ENCODE results near the gene GNB1L. TPM values are rescaled to one million over a fixed set of nuclear protein-coding genes. Genes with fewer than 3 reads are reported as not detected.

The GNB1L gene, protein sequence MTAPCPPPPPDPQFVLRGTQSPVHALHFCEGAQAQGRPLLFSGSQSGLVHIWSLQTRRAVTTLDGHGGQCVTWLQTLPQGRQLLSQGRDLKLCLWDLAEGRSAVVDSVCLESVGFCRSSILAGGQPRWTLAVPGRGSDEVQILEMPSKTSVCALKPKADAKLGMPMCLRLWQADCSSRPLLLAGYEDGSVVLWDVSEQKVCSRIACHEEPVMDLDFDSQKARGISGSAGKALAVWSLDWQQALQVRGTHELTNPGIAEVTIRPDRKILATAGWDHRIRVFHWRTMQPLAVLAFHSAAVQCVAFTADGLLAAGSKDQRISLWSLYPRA
- 10 to 100 TPM; 13.9 to 20.5 TPM for total RNA-seq

DNA sequence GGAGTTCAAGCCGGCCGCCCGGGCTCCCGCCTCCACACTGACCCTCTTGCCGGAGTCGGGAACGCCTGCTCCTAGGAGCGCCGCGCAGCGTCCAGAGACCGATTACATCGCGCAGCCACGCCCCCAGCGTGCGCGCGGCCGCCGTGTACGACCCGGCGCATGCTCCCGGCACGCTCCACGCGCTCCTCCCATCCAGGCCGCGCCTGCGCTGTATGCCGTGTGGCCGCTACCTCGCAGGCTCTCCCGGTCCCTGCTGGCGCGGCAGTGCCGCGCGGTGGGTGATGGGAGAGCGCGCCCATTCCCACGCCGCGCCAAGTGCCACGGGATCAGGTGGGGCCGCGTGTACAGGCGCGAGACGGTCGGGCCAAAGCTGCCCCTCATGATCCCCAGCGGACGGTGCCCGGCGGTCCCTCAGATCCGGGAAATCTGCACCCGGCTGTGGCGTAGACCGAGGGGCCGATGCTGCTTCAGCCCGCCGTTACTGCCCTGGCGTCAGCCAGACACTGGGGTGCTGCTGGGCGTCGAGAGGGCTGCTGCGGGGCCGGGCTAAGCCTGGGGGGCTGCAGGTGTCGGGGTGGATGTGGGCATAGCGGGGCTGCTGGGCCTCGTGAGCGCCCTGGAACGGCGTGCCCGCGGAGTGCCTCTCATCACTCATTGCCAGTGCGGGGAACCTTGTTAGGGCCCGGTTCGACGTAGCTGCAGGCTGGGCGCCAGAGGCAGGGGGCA, at the start of gene GNB1L, which contains the start of gene RTL10:
TSS of gene GNB1L (minus strand) at position 97 of the 726 bp plus-strand sequence. CDS start 33,519 bp downstream, outside the sequence.
TSS of gene RTL10 (minus strand) at position 97 of the 726 bp plus-strand sequence. CDS start 2,613 bp downstream, outside the sequence.
- H3K27ac Mint-ChIP-seq: peak within 1 kb of the TSS; percentile 97
- peak within 1 kb of the TSS; percentile 98 to 99 for H3K4me3 Mint-ChIP-seq
- H3K4me1 Mint-ChIP-seq (ENCODE audit: low read depth): peaks cover 56% of the 10 kb centered on the region
- ATAC-seq (replicated peaks in 1 of 2) (peak; percentile 91 to 93), DNase-seq (peak; percentile 97)
- H3K36me3 Mint-ChIP-seq (ENCODE audit: insufficient read depth in 2 of 2): peaks cover 0 to 3% of the 10 kb centered on the region in 2 donors
- no peaks in the 10 kb centered on the region for H3K9me3 Mint-ChIP-seq
- H3K27me3 Mint-ChIP-seq (ENCODE audit: low read depth): no peaks in the 10 kb centered on the region

DNA sequence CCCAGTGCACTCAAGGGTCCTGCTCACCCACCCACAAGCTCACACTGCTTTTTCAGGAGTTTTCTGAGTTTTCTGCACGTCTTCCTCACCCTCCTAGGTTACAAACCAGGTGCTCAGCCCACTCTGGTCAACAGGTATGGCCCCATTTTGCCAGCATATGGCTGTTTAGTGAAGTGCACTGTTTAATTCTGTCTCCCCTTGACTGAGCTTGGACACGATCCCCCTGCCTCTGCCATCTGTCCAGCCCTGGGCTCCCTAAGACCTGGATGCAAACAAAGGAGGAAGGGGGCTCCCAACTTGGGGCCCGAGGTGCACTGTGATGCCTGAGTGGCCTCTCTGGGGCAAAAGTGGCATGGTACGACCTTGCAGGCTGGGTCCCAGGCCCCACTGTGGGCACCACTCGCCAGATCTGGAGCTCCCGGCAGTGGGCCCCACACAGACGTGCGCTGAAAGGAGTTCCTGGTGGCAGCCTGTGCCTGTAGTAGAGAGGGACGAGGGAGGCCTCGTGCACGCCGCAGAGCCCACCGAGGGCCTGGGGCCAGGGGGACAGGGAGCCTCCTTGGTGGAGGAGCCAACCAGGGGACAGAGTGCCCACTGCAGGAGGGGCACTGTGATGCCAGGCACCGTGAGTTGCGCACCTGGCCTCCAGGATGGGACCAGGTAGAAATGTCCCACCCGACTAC, 49.6 kb upstream of the GNB1L start:
- Mint-ChIP-seq H3K27me3 (ENCODE audit: low read depth) (no peaks in the 10 kb centered on the region), H3K27ac (no peak overlapping the region), H3K4me1 (ENCODE audit: low read depth) (no peaks in the 10 kb centered on the region), H3K9me3 (no peaks in the 10 kb centered on the region), H3K4me3 (no peak overlapping the region), H3K36me3 (ENCODE audit: insufficient read depth in 2 of 2) (no peaks in the 10 kb centered on the region)
- ATAC-seq (replicated peaks in 1 of 2) (no peak), DNase-seq (no peak)

DNA sequence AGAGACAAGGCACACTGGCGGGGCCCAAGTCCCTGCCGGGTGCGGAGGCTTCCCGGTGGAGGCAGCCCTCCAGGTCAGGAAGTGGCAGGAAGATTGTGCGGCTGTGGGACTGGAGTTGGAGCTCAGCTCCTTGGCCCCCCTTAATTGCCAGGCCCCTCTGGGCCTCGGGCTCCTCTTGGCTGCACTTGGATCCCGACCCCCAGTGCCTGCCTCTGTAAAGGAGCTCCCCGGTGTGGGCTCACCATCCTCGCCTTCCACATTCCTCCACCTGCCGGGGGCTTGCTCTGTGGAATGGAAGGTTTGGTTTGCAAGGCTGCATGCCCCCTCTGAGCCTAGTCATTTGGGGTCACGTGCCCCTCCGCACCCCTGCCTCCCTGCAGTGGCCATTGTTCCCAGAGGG, 48.8 kb upstream of the GNB1L start:
- Mint-ChIP-seq H3K4me3 (no peak overlapping the region), H3K36me3 (ENCODE audit: insufficient read depth in 2 of 2) (no peaks in the 10 kb centered on the region), H3K27me3 (ENCODE audit: low read depth) (no peaks in the 10 kb centered on the region), H3K4me1 (ENCODE audit: low read depth) (no peaks in the 10 kb centered on the region), H3K9me3 (no peaks in the 10 kb centered on the region), H3K27ac (no peak overlapping the region)
- no peak for ATAC-seq (replicated peaks in 1 of 2)
- no peak for DNase-seq

DNA sequence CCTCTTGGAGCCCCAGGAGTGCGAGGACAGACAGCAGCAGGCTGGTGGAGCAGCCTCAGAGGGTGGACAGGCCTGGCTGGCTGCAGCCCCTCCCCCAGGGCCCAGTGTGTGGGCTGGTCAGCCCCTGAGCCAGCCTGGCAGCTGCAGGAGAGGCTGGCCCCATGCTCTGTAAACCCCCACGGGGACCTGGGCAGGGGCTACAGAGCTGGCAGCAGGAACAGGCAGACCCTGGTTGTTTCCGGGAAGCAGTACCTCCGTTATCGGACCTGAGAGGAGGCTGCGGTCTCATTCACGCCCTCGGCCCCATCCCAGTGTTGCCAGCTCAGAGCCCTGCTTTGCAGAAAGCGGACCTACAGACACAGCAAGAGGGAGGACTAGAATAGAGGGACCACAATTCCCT, 48.4 kb upstream of the GNB1L start:
- Mint-ChIP-seq H3K4me1 (ENCODE audit: low read depth) (no peaks in the 10 kb centered on the region), H3K27me3 (ENCODE audit: low read depth) (no peaks in the 10 kb centered on the region), H3K4me3 (no peak overlapping the region), H3K27ac (no peak overlapping the region), H3K36me3 (ENCODE audit: insufficient read depth in 2 of 2) (no peaks in the 10 kb centered on the region), H3K9me3 (no peaks in the 10 kb centered on the region)
- ATAC-seq (replicated peaks in 1 of 2): no peak
- no peak for DNase-seq

DNA sequence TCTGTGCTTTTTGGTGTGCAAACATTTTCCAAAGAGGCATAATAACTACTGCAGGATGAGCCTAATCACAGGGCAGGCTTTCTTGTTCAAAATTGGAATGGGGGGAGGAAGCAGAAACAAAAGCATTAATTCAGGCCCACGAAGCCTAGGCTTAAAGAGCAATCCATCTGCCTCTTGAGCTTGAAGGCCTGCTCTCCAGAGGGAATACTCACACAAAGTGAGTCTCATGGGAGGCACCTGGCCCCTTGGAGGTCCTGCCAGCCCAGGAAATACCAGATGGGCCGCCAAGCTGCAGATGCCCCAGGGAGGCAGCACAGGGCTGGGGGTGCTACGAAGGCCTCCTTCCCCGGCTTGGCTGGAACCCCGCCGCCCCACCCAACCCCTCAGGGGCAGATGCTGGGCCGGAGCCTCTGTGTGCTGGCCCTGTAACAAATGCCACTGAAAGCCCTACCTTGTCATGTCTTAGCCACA, 47.6 kb upstream of the GNB1L start:
- no peak for ATAC-seq (replicated peaks in 1 of 2)
- DNase-seq: no peak
- H3K27me3 Mint-ChIP-seq (ENCODE audit: low read depth): no peaks in the 10 kb centered on the region
- H3K27ac Mint-ChIP-seq: no peak overlapping the region
- no peaks in the 10 kb centered on the region for H3K9me3 Mint-ChIP-seq
- peaks cover under 1% of the 10 kb centered on the region for H3K4me1 Mint-ChIP-seq (ENCODE audit: low read depth)
- no peaks in the 10 kb centered on the region for H3K36me3 Mint-ChIP-seq (ENCODE audit: insufficient read depth in 2 of 2)
- H3K4me3 Mint-ChIP-seq: no peak overlapping the region

DNA sequence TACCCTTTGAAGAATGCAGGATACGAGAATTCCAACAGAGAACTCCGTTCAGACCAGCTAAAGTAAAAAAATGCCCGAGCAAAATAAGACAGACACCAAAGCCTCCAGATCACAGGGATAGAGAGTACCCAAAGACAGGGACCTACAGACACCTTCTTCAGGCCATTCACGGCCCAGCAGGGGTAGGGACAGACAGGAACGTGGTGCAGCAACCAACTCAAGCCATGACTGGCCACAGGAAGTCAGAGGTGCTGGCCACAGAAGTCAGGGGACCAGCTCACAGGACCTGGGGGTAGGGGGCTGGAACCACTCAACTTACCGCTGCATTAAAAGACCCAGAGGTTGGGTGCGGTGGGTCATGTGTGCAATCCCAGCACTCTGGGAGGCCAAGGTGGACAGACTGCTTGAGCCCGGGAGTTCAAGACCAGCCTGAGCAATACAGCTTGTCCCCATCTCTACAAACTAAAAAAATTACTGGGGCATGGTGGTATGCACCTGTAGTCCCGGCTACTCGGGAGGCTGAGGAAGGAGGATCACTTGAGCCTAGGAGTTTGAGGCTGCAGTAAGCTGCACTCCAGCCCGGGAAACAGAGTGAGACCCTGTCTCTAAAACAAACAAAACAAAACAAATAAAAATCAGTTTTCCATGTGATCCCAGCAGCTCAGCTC, 47.0 kb upstream of the GNB1L start:
- Mint-ChIP-seq H3K9me3 (no peaks in the 10 kb centered on the region), H3K4me3 (no peak overlapping the region), H3K4me1 (ENCODE audit: low read depth) (peaks cover 6% of the 10 kb centered on the region), H3K27ac (no peak overlapping the region), H3K36me3 (ENCODE audit: insufficient read depth in 2 of 2) (no peaks in the 10 kb centered on the region), H3K27me3 (ENCODE audit: low read depth) (no peaks in the 10 kb centered on the region)
- DNase-seq (no peak), ATAC-seq (replicated peaks in 1 of 2) (no peak)

DNA sequence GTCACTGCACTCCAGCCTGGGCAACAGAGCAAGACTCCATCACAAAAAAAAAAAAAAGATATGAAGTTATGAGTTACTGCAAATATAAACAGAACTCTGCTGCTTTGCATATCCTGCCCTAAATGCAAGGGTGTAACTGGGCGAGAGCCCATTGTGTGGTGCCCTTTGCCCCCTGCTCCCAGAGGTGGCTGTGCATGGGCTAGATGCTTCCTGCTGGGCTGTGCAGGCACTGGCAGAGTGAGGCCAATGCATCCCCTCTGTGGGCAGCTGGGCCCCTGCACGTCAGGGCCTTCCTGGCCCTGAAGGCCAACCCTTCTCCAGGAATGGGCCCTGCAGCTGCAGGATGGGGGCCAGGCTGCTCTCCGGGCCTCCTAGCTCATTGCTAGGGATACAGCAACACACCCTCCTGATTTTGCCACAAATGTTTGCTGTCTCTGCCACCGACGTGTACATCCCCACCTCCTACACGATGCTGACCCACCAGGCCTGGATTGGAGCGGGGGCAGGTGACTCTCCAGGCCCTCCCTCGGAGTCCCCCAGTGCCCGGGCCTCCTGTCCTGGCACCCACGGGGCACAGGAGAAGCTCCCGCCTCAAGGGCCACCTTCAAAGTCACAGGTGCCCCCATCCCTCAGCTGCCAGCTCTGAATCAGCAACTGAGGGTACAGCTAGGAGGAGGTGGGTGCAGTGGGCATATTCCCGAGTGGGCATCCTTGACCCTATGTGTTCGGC, 46.2 kb upstream of the GNB1L start:
- ATAC-seq (replicated peaks in 1 of 2) (no peak), DNase-seq (no peak)
- no peaks in the 10 kb centered on the region for H3K36me3 Mint-ChIP-seq (ENCODE audit: insufficient read depth in 2 of 2)
- no peaks in the 10 kb centered on the region for H3K27me3 Mint-ChIP-seq (ENCODE audit: low read depth)
- no peaks in the 10 kb centered on the region for H3K9me3 Mint-ChIP-seq
- peaks cover 15% of the 10 kb centered on the region for H3K4me1 Mint-ChIP-seq (ENCODE audit: low read depth)
- H3K4me3 Mint-ChIP-seq: no peak overlapping the region
- no peak overlapping the region for H3K27ac Mint-ChIP-seq

DNA sequence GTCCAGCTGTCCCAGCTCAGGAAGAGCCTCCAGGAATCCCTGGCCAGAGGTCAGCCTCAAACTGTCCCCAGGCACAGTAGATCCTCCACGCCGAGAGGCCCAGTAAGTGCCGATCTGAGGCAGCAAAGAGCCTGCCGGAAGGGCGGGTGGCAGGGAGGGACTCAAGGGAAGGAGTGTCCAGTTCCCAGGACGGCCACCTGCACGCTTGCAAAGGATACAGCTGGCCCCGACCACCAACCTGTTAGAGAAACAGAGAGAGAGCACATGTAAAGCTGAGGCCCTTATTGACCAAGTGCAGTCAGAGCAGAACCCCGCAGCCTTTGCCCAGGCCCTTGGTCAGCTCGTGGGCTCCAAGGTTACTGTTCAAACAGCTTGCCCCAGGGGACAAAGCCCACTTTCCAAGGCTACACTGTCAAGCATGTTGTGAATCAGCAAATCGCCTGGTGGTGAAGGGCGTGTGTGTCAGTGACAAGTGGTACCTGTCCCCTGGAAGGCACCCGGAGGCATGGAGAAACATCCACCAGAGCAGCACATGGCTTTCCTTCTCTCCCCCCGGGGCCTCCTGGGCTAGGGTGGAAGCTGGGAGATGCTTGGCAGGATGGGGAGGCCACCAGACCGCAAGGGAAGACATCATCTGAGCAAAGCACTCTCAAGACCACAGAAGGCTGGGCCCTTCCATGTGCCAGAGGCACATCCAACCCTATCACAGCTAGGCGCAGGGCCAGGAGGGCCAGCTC, 44.3 kb upstream of the GNB1L start:
- DNase-seq (no peak), ATAC-seq (replicated peaks in 1 of 2) (no peak)
- peaks cover 30% of the 10 kb centered on the region for H3K4me1 Mint-ChIP-seq (ENCODE audit: low read depth)
- no peaks in the 10 kb centered on the region for H3K27me3 Mint-ChIP-seq (ENCODE audit: low read depth)
- no peak overlapping the region for H3K27ac Mint-ChIP-seq
- no peak overlapping the region for H3K4me3 Mint-ChIP-seq
- H3K9me3 Mint-ChIP-seq: no peaks in the 10 kb centered on the region
- H3K36me3 Mint-ChIP-seq (ENCODE audit: insufficient read depth in 2 of 2): no peaks in the 10 kb centered on the region

DNA sequence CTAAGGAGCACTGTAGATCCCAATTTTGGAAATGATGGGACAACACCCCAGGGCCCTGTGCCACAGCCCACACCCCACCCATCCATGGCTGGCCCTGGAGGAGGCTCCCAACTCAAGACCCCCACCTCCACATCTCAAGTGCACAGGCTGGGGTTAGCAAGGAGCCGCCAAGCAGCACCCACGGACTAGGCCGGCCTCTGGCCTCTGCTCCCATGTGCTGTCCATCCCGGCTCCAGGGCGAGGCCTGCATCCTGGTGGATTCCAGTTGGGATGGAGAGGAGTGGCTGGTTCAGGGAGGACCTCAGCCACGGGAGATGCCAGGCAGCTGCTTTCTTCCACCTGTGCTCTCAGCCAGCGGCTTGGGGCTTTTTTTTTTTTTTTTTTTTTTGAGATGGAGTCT, 43.5 kb upstream of the GNB1L start:
- peaks cover 36% of the 10 kb centered on the region for H3K4me1 Mint-ChIP-seq (ENCODE audit: low read depth)
- H3K9me3 Mint-ChIP-seq: no peaks in the 10 kb centered on the region
- H3K4me3 Mint-ChIP-seq: no peak overlapping the region
- DNase-seq (no peak), ATAC-seq (replicated peaks in 1 of 2) (no peak)
- H3K36me3 Mint-ChIP-seq (ENCODE audit: insufficient read depth in 2 of 2): no peaks in the 10 kb centered on the region
- no peak overlapping the region for H3K27ac Mint-ChIP-seq
- H3K27me3 Mint-ChIP-seq (ENCODE audit: low read depth): no peaks in the 10 kb centered on the region

DNA sequence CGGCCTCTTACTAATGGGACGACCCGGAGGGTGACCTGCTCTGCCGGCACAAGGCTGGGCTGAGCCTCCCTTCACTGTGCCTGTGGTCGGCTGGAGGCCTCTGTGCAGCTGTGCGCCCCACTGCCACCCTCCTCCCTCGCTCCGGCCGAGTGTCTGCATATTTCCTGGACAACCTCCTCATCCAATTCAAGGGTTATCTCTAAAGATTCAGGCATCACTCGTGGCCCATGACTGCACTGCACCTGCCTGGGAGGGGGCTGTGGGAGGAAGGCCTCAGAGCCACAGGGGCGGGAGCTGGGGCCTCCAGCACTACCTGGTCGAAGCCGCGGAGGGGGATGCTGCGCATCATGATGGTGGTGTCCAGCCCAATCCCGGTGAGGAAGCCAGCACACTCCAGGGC, 43.1 kb upstream of the GNB1L start:
- no peaks in the 10 kb centered on the region for H3K9me3 Mint-ChIP-seq
- no peak overlapping the region for H3K27ac Mint-ChIP-seq
- peaks cover 40% of the 10 kb centered on the region for H3K4me1 Mint-ChIP-seq (ENCODE audit: low read depth)
- DNase-seq (no peak), ATAC-seq (replicated peaks in 1 of 2) (no peak)
- no peaks in the 10 kb centered on the region for H3K27me3 Mint-ChIP-seq (ENCODE audit: low read depth)
- H3K36me3 Mint-ChIP-seq (ENCODE audit: insufficient read depth in 2 of 2): no peaks in the 10 kb centered on the region
- no peak overlapping the region for H3K4me3 Mint-ChIP-seq

DNA sequence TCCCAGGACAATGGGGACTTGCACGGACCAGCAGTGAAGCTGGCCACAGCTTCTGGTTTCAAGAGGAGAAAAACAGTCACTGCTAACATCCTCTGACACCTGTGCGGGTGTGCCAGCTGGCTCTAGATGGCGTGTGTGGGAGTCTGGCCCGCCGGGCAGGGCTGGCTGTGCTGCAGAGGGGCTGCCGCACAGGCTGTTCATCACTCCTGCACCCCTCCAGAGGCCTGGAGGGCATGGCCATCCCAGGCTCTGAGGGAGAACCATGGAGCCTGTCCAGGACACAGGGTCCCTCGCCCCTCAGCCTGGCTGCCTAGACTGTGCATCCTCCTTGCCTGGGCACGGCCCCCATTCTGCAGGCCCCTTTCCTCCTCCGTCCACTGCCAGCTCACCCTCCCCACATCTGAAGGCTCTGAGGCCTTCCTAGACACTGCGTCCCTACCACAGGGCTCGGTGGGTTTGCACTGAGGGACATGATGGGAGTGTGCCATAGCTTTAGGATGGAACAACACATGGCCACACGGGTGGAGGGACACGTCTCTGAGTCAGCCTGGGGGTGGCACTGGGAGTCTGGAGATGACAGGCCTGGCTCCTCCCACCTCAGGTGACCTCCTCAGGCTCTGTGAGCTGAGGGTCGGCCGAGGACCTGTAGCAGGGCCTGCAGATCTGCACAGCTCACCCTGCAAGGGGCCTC, 42.1 kb upstream of the GNB1L start:
- Mint-ChIP-seq H3K36me3 (ENCODE audit: insufficient read depth in 2 of 2) (no peaks in the 10 kb centered on the region), H3K9me3 (no peaks in the 10 kb centered on the region), H3K4me1 (ENCODE audit: low read depth) (peaks cover 49% of the 10 kb centered on the region), H3K27me3 (ENCODE audit: low read depth) (no peaks in the 10 kb centered on the region), H3K27ac (no peak overlapping the region), H3K4me3 (no peak overlapping the region)
- peak; percentile 22 to 34 for ATAC-seq (replicated peaks in 1 of 2)
- peak; percentile 33 to 44 for DNase-seq
